ENCODE results near the gene ATP5F1B. TPM values are rescaled to one million over a fixed set of nuclear protein-coding genes. Genes with fewer than 3 reads are reported as not detected.

ATP5F1B gene
- total RNA-seq (100 to 1,000 TPM; 262 to 375 (median 339) TPM), polyA plus RNA-seq (100 to 1,000 TPM; 223 to 272 (median 240) TPM)
- long read RNA-seq, donor 1, transcript ATP5F1B-201 (10 exons, 1,839 nt) = major isoform, 116 of 516 reads
- long read RNA-seq, donor 1, transcript ATP5F1B-208 (2 exons, 457 nt) = minor isoform, 20 of 516 reads
- long read RNA-seq, donor 1, partial matches to known transcripts = 378 of 516 reads
- long read RNA-seq, donor 1, other reads (novel, unspliced or antisense) = 0 of 516 reads
- long read RNA-seq, donor 2, transcript ATP5F1B-201 (10 exons, 1,839 nt) = major isoform, 131 of 430 reads
- long read RNA-seq, donor 2, transcript ATP5F1B-208 (2 exons, 457 nt) = minor isoform, 14 of 430 reads
- long read RNA-seq, donor 2, partial matches to known transcripts = 285 of 430 reads
- long read RNA-seq, donor 2, other reads (novel, unspliced or antisense) = 0 of 430 reads

GRCh38 chr12:56645717-56646446 is at the start of gene ATP5F1B:
ATP5F1B (minus strand) TSS chr12:56645984; CDS start chr12:56645963, 21 bp downstream.
- Histone ChIP-seq H3K36me3 (peaks cover 3 to 41% (median 38%) of the 10 kb centered on the region in 6 donors), H3K27ac (peak within 1 kb of the TSS; percentile 92 to 97 (median 94)), H3K9me3 (no peaks in the 10 kb centered on the region), H3K27me3 (replicated peaks in 1 of 7) (no peaks in the 10 kb centered on the region), H3K4me1 (peaks cover 23 to 53% (median 42%) of the 10 kb centered on the region in 6 donors), H3K4me3 (peak within 1 kb of the TSS; percentile 76 to 99 (median 89))
- peak in 6 of 11 experiments; percentile 11 to 51 (median 26) for TF ChIP-seq CTCF (IDR thresholded peaks at IDR 0.05 in 8 of 11, conservative IDR thresholded peaks at IDR 0.05 in 3 of 11)
- peak; percentile 58 to 95 (median 86) for TF ChIP-seq POLR2A (IDR thresholded peaks at IDR 0.05)
- TF ChIP-seq POLR2AphosphoS5 (IDR thresholded peaks at IDR 0.05) = peak; percentile 99 to 100 (median 99)
- peak; percentile 98 for DNase-seq
- intact Hi-C loops (cut with DNase I; ENCODE audit: low total_unique reads) = loop anchor here (5.0 kb wide), 1 partner anchor 36 kb away; no protein-coding TSS in a partner anchor
- WGBS, 5 donors = 0 to 3% (median 0%) methylated on average over 28 to 39 of the region's 39 CpGs

GRCh38 chr12:56694161-56694560 is 48.4 kb upstream of the ATP5F1B start:
- intact Hi-C loops (cut with DNase I; ENCODE audit: low total_unique reads) = loop anchor here (2.0 kb wide), 1 partner anchor 29 kb away; no protein-coding TSS in a partner anchor
- WGBS, 5 donors = 78 to 89% (median 79%) methylated on average over 5 of the region's 5 CpGs
- Histone ChIP-seq H3K9me3 (no peaks in the 10 kb centered on the region), H3K4me1 (peaks cover 0 to 14% (median 2%) of the 10 kb centered on the region in 6 donors), H3K36me3 (no peaks in the 10 kb centered on the region), H3K27ac (no peak overlapping the region), H3K27me3 (replicated peaks in 1 of 7) (no peaks in the 10 kb centered on the region), H3K4me3 (no peak overlapping the region)
- TF ChIP-seq CTCF (IDR thresholded peaks at IDR 0.05 in 8 of 11, conservative IDR thresholded peaks at IDR 0.05 in 3 of 11) (no peak), POLR2AphosphoS5 (IDR thresholded peaks at IDR 0.05) (no peak), POLR2A (IDR thresholded peaks at IDR 0.05) (no peak)
- DNase-seq = no peak

- peak; percentile 86 for DNase-seq
- intact Hi-C loops (cut with DNase I; ENCODE audit: low total_unique reads) = no loop called here
- WGBS, 5 donors = 2 to 5% (median 2%) methylated on average over 7 of the region's 7 CpGs
- Histone ChIP-seq H3K36me3 (no peaks in the 10 kb centered on the region), H3K27ac (peak overlapping the region; percentile 99 to 100 (median 100)), H3K4me1 (peaks cover 9 to 50% (median 31%) of the 10 kb centered on the region in 6 donors), H3K4me3 (peak overlapping the region; percentile 51 to 98 (median 90)), H3K9me3 (no peaks in the 10 kb centered on the region), H3K27me3 (replicated peaks in 1 of 7) (no peaks in the 10 kb centered on the region)
- TF ChIP-seq POLR2AphosphoS5 (IDR thresholded peaks at IDR 0.05) (no peak), POLR2A (IDR thresholded peaks at IDR 0.05) (no peak), CTCF (IDR thresholded peaks at IDR 0.05 in 8 of 11, conservative IDR thresholded peaks at IDR 0.05 in 3 of 11) (no peak)
These were observed 43.0 kb upstream of the ATP5F1B start for GRCh38 chr12:56688846-56689109.

All from spleen (tissue), 13 donors.